Left forelimb (tissue), 1 donor: ENCODE measurements around the gene EHBP1L1.
"Not testable (repeated sequence)": the region's sequence is repeated elsewhere in the genome, so short reads cannot be mapped to it uniquely, and the experiment has no call there.

ENCODE experiments used
- DNase-seq: peaks from one replicate; pipeline ENCODE4 v3.0.0-alpha.2; 2018; ENCODE audit warnings: low spot score

Gene EHBP1L1

DNA sequence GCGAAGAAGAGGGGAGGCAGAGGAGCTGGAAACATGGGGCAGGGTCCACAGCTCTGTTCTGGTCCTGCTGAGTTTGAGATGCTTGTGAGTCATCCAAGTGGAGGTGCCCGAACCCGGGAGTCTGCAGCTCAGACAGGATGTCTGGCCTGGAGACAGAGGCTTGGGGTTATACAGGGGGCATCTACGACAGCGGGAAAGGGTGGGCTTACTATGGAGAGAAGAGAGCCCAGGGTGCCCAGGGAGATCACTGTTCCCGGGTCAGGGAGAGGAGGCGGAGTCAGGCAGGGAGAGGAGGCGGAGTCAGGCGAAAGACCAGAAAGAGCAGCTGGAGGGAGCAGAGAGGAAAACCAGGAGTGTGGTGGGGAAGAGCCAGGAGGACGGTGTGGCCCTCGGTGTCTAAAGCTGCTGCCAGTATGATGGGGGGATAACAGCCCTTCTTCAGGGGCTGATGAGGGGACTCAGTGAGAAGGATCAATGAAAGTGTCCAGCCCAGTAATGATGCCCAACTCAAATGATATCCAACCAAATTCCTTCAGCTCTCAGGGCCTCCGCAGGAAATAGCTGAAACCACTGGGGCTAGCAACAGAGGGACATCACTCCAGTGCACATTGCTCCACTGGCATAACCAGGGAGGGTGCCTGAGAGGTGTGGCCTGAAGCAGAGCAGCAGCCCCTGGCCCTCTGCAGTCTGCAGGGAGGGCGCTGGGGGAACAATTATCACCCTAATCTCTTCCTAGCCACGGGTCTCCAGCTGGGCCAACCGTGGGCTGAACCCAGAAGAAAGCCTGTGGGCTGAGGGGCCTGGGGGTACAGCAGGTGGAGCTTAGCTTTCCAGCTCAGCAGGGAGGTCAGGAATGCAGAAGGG lies 15.1 kb upstream of the EHBP1L1 start:
- peak; percentile 74 for DNase-seq

- DNase-seq: no peak
Observed at GRCh38 chr11:65562020-65562419, 13.8 kb upstream of the EHBP1L1 start.

DNA sequence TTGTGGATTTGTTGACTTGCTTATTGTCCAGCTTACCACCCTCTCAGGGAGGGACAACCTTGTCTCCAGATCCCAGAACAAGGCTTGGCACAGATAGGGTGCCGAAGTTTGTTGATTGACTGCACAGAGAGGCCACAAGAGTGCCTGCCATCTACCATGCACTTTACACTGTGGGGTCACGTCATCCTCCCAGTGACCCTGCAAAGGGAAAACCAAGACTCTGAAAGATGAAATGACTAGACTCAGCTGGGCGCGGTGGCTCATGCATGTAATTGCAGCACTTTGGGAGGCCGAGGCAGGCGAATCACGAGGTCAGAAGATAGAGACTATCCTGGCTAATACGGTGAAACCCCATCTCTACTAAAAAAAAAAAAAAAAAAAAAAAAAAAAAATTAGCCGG lies 13.1 kb upstream of the EHBP1L1 start:
- DNase-seq: no peak

- DNase-seq: no peak
Observed at GRCh38 chr11:65563601-65564000, 12.3 kb upstream of the EHBP1L1 start.

GRCh38 chr11:65564879-65565559 lies 10.8 kb upstream of the EHBP1L1 start:
- not testable (repeated sequence) for DNase-seq

- DNase-seq: no peak
Observed at GRCh38 chr11:65565624-65566453, 10.0 kb upstream of the EHBP1L1 start.

GRCh38 chr11:65569164-65569972 lies 6.5 kb upstream of the EHBP1L1 start:
- no peak for DNase-seq

GRCh38 chr11:65569973-65570918 lies 5.6 kb upstream of the EHBP1L1 start, which contains the start of gene ZNRD2:
TSS of gene ZNRD2 (plus strand) at chr11:65570477. CDS start at chr11:65570492, 15 bp downstream.
- peak; percentile 97 for DNase-seq

DNA sequence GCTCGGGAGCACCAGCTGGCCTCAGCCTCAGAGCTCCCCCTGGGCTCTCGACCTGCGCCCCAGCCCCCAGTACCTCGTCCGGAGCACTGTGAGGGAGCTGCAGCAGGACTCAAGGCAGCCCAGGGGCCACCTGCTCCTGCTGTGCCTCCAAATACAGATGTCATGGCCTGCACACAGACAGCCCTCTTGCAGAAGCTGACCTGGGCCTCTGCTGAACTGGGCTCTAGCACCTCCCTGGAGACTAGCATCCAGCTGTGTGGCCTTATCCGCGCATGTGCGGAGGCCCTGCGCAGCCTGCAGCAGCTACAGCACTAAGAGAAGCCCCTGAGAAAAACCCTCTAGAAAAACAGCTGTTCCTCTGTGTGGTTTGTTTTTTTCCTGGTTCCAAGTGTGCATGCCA lies 4.4 kb upstream of the EHBP1L1 start:
- DNase-seq: no peak

- DNase-seq: no peak
Observed at GRCh38 chr11:65571940-65572339, 3.9 kb upstream of the EHBP1L1 start.

- DNase-seq: peak; percentile 93
Observed at GRCh38 chr11:65572356-65573051, 3.3 kb upstream of the EHBP1L1 start, which contains the start of gene FAM89B. TSS of gene FAM89B (plus strand) at chr11:65572538. CDS start at chr11:65572670, 132 bp downstream.

- DNase-seq: no peak
Observed at GRCh38 chr11:65573391-65574079, 2.3 kb upstream of the EHBP1L1 start.

DNA sequence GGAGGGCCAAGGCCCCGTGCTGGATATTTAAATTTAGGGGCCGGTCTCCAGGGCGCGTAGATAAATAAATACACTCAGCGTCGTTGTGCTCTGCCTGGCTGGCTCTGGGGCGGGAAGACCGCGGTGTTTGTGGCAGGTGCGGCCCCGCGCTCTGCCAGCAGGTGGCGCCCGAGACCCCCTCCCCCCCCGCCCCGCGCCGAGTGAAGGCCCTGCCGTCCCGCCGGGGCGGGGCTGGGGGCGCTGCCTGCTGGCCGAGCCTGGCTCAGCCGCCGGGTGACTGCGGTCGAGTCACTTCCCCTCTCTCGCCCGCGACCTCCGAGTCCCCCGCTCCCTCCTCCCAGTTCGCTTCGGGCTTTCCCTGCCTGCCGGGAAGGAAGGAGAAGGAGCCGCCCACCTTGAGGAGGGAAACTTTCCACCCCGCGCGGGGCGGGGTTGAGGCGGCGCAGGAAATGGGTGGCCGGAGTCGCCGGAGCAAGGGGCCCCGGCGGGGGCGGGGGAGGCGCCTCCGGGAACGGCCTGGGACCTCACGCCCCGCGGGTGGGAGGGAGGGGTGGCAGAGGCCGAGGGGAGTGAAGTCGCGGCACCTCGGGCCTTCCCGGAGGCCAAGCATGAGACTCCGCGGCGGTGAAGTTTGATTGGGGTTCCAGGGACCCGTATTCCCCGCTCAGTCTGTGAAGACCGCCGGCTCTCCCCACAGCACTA lies 1.6 kb upstream of the EHBP1L1 start:
- peak; percentile 97 for DNase-seq

GRCh38 chr11:65574811-65575567 lies 864 bp upstream of the EHBP1L1 start:
- DNase-seq: no peak

DNA sequence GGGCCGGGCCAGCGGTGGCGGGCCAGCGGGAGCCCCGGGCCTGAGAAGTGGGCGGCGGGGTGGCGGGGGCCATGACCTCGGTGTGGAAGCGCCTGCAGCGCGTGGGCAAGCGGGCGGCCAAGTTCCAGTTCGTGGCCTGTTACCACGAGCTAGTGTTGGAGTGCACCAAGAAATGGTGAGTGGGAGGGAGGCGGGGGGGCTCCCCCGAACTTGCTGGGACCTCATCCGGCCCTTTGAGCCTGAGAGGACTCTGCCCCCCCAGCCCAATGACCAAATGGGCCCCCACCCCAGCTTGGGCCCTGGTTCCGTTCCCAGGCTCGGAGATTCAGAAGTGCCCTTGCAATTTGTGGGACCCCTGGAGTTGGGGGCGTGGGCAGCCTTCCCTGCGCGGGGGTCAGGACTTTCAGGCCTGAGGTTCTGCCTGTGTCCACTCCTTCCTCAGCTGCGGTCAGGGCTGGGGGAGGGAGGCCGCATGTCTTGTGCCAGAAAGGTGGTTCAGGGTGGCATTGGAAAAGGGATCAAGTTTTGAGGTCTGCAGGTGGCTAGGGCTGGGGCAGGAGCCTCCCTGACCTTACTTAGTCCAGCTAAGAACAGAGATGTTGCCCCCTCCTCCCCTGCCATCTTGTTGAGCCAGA lies 496 bp downstream of the EHBP1L1 start:
- no peak for DNase-seq

GRCh38 chr11:65576867-65577755 lies 1.3 kb downstream of the EHBP1L1 start:
- no peak for DNase-seq
